Measurements from ENCODE around the gene LYPLA2.
"Not testable (repeated sequence)": the region's sequence is repeated elsewhere in the genome, so short reads cannot be mapped to it uniquely, and the experiment has no call there.

Gene LYPLA2

GRCh38 chr1:23801338-23801748 lies 10.4 kb downstream of the LYPLA2 start:
- no peak for DNase-seq

DNA sequence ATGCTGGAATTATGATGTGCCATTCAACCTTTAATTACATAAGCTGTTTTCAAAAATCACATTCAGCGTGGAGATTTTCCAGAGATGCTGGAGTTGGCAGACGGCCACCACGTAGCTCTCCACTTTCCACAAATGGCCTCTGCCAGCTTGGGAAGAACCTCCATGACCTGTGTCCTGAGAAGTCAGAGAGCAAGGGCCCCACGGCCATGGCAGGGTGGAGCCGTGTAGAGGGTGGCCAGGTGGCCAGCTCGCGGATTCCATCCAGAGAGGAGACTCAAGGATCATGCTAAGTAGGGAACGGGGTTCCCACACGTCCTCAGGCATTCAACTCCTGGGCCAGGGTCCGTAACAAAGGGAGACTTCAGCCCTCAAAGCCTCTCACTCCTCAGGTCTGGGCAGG lies 10.9 kb downstream of the LYPLA2 start:
- no peak for DNase-seq

- not testable (repeated sequence) for DNase-seq
Observed at GRCh38 chr1:23802809-23803342, 11.9 kb downstream of the LYPLA2 start.

DNA sequence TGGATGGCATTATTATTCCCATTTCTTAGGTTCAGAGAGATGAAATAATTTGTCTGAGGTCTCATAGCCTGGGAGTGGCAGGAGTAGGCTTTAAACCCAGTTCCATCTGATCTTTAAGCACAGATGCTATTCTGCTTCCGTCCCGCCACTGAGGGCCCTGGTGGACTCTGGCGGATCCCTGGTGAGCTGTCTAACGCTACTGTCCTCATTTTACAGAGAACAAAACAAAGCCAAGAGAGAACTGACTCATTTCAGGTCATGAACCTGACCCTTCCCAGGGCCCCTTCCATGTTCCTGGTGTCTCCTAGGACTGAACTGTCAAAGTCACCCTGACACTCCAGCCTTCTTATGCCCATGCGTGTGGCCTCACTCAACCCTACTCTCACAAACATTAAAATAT lies 12.7 kb downstream of the LYPLA2 start:
- DNase-seq = no peak

GRCh38 chr1:23804183-23804835 lies 13.4 kb downstream of the LYPLA2 start:
- DNase-seq = no peak

GRCh38 chr1:23805025-23805424 lies 14.1 kb downstream of the LYPLA2 start:
- no peak for DNase-seq

GRCh38 chr1:23806280-23806679 lies 15.3 kb downstream of the LYPLA2 start:
- no peak for DNase-seq

DNA sequence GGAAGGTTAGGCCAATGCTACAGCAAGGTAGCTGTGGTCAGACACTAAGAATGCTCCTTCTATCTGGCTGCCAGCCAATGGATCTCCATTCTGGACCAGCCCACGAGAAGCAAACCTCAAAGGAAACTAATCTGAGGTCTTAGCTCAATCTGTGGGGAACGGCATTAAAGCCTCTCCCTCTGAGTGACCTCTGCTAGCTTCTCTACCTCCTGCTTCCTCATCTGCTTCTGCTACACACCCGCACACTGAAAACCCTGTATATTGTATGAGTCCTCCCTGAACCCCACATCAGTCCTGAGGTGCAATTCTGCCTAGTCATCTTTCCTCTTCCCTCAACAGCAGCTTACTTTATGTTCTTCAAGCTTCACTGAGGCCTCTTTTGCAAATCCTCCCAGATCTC lies 16.5 kb downstream of the LYPLA2 start:
- no peak for DNase-seq

DNA sequence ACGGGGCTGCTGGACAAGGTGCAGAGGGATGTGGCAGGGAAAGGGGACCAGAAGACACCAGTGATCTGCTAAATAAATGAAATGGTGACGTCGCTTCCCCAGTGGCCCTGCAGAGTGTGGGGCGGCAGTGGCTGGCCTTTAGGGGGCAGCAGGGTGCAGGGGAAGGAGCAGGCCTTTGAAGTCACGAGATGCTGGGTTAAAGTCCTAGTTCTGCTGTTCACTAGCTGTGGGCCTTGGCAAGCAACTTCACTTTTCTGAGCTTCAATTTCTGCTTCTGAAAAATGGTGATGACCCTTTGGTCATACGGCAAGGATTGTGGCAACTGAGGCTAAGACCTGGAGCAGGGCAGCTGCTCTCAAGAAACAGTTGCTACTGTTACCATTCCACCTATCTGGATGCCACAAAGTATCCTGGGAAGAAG lies 18.8 kb downstream of the LYPLA2 start:
- peak; percentile 88 for DNase-seq

DNA sequence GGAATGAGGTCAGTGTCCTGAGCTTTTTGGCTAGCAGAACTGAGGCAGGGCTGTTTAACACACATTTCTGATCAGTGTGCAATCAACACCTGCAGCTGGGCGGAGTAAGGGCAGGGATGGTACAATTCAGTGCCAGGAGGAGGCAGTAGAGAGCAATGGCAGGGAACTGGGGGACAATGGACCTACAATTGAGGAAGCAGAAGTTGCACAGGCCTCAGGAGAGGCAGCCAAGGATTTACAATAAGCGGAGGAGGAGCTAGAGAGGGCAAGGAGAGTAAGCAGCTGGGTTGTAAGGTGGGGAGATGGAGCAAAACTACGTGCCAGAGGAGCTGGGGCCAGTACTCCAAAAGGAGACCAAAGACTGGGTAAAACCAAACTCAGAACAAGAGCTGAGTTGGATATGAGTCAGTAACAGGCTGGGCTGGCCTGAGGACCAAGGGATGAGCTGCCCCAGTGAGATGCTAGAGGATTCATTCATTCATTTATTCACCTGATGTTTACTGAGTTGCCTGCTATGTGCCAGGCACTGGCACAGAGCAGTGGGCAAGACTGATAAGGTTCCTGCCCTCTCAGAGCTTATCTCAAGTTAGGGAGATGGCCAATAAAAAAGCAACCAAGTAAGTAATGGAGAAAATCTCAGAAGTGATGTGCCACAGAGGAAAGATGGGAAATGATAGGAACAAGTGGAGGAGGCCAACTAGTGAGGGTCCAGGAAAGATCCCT lies 20.0 kb downstream of the LYPLA2 start:
- peak; percentile 70 for DNase-seq

DNA sequence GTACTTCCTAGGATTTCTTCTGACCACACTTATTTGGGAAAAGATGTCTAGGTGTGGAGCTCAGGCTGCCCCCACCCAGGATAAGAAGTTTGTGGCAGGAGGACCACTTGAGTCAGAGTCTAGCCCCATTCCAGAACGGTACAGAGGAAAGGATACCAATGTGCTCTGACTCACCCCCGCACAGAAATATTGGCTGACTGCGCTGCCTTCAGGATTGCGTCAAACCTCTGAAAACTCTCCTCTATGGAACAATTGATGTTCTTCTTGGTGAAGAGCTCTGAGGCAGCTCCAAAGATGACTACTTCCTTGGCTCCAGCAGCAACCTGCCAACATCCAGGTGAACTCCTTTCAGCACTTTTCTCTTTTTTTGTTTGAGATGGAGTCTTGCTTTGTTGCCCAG lies 23.1 kb downstream of the LYPLA2 start:
- no peak for DNase-seq

GRCh38 chr1:23816361-23816760 lies 25.4 kb downstream of the LYPLA2 start:
- no peak for DNase-seq

DNA sequence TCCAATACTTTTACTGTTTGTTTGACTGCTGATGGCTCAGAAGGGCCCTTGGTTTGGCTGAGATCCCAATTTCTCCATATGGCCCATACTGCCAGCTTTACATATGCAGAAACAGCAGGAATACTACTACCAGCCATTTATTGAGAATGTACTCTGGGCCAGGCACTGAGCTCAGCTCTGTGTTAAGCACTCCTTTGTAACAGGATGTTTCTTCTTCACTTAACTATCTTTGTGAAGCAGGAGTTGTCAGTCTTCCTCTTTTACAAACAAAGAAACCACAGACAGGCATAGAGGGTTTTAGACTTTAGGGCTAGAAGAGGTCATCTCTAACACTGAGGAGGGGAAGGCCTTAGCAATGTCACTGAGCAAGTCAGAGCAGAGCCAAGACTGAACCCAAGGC lies 26.0 kb downstream of the LYPLA2 start:
- DNase-seq = no peak

GRCh38 chr1:23817633-23818032 lies 26.7 kb downstream of the LYPLA2 start:
- DNase-seq = no peak

- DNase-seq = no peak
Observed at GRCh38 chr1:23823767-23824166, 32.8 kb downstream of the LYPLA2 start.

DNA sequence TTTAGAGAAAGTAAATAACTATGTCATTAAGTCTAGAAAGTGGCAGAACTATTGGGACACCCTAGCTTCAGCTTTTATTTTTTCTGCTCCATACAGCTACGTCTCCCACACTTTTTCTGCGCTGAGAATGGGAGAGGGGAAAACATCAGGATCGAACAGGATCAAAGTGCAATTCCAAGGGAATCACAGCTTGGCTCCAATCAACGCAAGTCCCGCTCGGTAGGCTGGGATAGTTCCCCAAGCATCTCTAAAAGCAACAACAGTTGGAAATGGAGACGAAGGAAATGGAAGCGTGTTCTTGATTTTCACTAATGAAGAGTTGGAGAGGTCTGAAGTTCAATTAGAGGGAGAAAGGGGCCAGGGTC lies 33.7 kb downstream of the LYPLA2 start:
- DNase-seq = no peak

- DNase-seq = peak; percentile 89
Observed at GRCh38 chr1:23825076-23825761, 34.3 kb downstream of the LYPLA2 start, which contains the start of gene HMGCL. Gene HMGCL, minus strand, starts transcription at chr1:23825429. Its CDS starts 14 bp downstream, at chr1:23825415.

DNA sequence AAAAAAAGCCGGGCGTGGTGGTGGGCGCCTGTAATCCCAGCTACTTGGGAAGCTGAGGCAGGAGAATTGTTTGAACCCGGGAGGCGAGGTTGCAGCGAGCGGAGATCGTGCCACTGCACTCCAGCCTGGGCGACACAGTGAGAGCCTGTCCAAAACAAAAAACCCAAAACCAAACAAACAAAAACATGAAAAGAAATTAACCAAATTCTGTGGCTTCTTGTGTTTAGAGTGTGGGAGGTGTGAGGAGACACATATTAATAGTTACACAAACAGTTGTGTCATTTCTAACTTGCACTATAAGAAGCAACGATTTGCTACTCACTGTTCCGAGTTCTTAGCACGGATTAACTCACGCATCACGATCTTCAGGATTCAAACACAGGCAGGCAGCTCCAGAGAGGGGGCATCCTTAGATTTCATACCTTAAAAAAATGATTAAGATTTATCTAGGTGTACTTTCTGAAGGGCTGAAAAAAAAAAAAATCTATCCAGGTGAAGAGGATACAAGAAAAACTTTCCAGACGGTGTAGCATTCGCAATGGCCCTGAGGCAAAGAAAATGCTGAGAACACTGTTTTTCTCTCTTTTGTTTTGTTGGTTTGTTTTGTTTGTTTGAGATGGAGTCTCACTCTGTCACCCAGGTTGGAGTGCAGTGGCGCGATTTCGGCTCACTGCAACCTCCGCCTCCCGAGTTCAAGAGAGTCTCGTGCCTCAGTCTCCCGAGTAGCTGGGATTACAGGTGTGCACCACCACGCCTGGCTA lies 35.0 kb downstream of the LYPLA2 start:
- peak; percentile 28 for DNase-seq

GRCh38 chr1:23826590-23826989 lies 35.6 kb downstream of the LYPLA2 start:
- DNase-seq = not testable (repeated sequence)

- DNase-seq = no peak
Observed at GRCh38 chr1:23827717-23828116, 36.8 kb downstream of the LYPLA2 start.

DNA sequence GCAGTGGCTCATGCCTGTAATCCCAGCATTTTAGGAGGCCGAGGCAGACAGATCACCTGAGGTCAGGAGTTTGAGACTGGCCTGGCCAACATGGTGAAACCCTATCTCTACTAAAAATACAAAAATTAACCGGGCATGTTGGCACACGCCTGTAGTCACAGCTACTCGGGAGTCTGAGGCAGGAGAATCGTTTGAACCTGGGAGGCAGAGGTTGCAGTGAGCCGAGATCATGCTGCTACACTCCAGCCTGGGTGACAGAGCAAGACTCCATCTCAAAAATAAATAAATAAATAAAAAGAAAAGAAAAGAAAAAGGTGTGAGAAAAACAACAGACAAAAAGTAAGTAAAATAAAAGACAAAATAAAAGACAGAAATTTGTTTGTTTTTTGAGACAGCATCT lies 43.2 kb downstream of the LYPLA2 start:
- not testable (repeated sequence) for DNase-seq

GRCh38 chr1:23836037-23836436 lies 45.1 kb downstream of the LYPLA2 start:
- no peak for DNase-seq

GRCh38 chr1:23837908-23838307 lies 47.0 kb downstream of the LYPLA2 start:
- DNase-seq = peak; percentile 10
